ENCODE measurements around the gene RNPS1. TPM values are rescaled to one million over a fixed set of nuclear protein-coding genes. Genes with fewer than 3 reads are reported as not detected.
"Not testable (repeated sequence)": the region's sequence is repeated elsewhere in the genome, so short reads cannot be mapped to it uniquely, and the experiment has no call there.

Gene RNPS1
- total and polyA plus RNA-seq, 2 donors (not counting 3 experiments of a cell fraction or from before 2014, with no cell fraction given), result 206 to 209 TPM

GRCh38 chr16:2270070-2270462, 2.1 kb upstream of the RNPS1 start:
- FAIRE-seq, result no peak
- H3K9me1 ChIP-seq (replicated peaks; ENCODE audit: control insufficient read depth, extremely low read depth, insufficient read depth, low read length), result no peaks in the 10 kb centered on the region
- no peak overlapping the region for H3K27ac ChIP-seq (ENCODE audit: insufficient read depth, low read depth, low read length)
- peaks cover 27% of the 10 kb centered on the region for H3K79me2 ChIP-seq (ENCODE audit: control insufficient read depth, insufficient read depth, low read length)
- dilution Hi-C loops (cut with MboI; ENCODE audit: extremely low pct_ligation_motif_present, low sequenced_read_pairs), result no loop called here
- no peaks in the 10 kb centered on the region for H3K9me3 ChIP-seq (replicated peaks; ENCODE audit: control insufficient read depth, insufficient read depth, low read length)
- POLR2A ChIA-PET, result no interaction called here
- H2AFZ ChIP-seq (ENCODE audit: low read depth, low read length), result no peak overlapping the region
- H3K27me3 ChIP-seq (ENCODE audit: control insufficient read depth in 2 of 2, insufficient read depth in 2 of 2, low read length in 2 of 2), result no peaks in the 10 kb centered on the region
- CTCF ChIA-PET, result interaction anchor here (1.2 kb wide), 1 partner anchor 18 kb away, joined by 4 read pairs; the partner anchor contains the start of gene ECI1
- no peak for DNase-seq (ENCODE audit: low read depth, low spot score)
- intact Hi-C loops (cut with micrococcal nuclease), result no loop called here
- peaks cover 3% of the 10 kb centered on the region for H4K20me1 ChIP-seq (replicated peaks; ENCODE audit: control insufficient read depth, extremely low read depth, insufficient read depth, low read length)
- no peak overlapping the region for H3K9ac ChIP-seq (replicated peaks; ENCODE audit: extremely low read depth, insufficient read depth, low read length)
- H3K4me1 ChIP-seq (ENCODE audit: control insufficient read depth, extremely low read depth, insufficient read depth, low read length), result peaks cover 9% of the 10 kb centered on the region
- no peak overlapping the region for H3K4me3 ChIP-seq (replicated peaks in 1 of 3; ENCODE audit: insufficient read depth in 1 of 3, low read depth in 1 of 3, low read length in 3 of 3)
- BruUV-seq (replicated peaks), result no TSS peak
- H3K36me3 ChIP-seq (ENCODE audit: control insufficient read depth in 2 of 2, extremely low read depth in 1 of 2, insufficient read depth in 2 of 2, low read length in 2 of 2), result peaks cover 0 to 2% of the 10 kb centered on the region in 2 experiments
- TF ChIP-seq GATA2 (IDR thresholded peaks at IDR 0.05; ENCODE audit: insufficient read depth, insufficient read length, low read depth, low read length), result no peak
- no peak for TF ChIP-seq MYC (IDR thresholded peaks at IDR 0.05; ENCODE audit: low read depth, low read length)
- TF ChIP-seq POLR2AphosphoS5 (IDR thresholded peaks at IDR 0.05; ENCODE audit: insufficient read depth, low read depth, low read length), result no peak
- TF ChIP-seq POLR2A (IDR thresholded peaks at IDR 0.05; ENCODE audit: low read depth, low read length), result no peak
- TF ChIP-seq FOS (IDR thresholded peaks at IDR 0.05; ENCODE audit: borderline replicate concordance, insufficient read depth, low read length), result no peak
- no peak for TF ChIP-seq CTCF (IDR thresholded peaks at IDR 0.05; ENCODE audit: extremely low read depth in 1 of 2, insufficient read depth in 1 of 2, low read depth in 1 of 2, low read length in 2 of 2)
- TF ChIP-seq MAX (IDR thresholded peaks at IDR 0.05; ENCODE audit: insufficient read depth, insufficient read length), result no peak
- no peak for TF ChIP-seq EZH2 (IDR thresholded peaks at IDR 0.05; ENCODE audit: borderline replicate concordance, low read depth, low read length, severe bottlenecking)
- no peak for TF ChIP-seq JUN (IDR thresholded peaks at IDR 0.05; ENCODE audit: borderline replicate concordance, insufficient read depth, insufficient read length, low read depth)
- no peak overlapping the region for H3K4me2 ChIP-seq (ENCODE audit: insufficient read depth, low read length)

GRCh38 chr16:2267505-2267912, 417 bp downstream of the RNPS1 start:
- DNase-seq (ENCODE audit: low read depth, low spot score); BruUV-seq (replicated peaks); dilution Hi-C loops (cut with MboI; ENCODE audit: extremely low pct_ligation_motif_present, low sequenced_read_pairs); H3K9me3 ChIP-seq (replicated peaks; ENCODE audit: control insufficient read depth, insufficient read depth, low read length); H3K27me3 ChIP-seq (ENCODE audit: control insufficient read depth in 2 of 2, insufficient read depth in 2 of 2, low read length in 2 of 2); CTCF ChIA-PET; H3K9me1 ChIP-seq (replicated peaks; ENCODE audit: control insufficient read depth, extremely low read depth, insufficient read depth, low read length); POLR2A ChIA-PET; H3K4me1 ChIP-seq (ENCODE audit: control insufficient read depth, extremely low read depth, insufficient read depth, low read length); intact Hi-C loops (cut with micrococcal nuclease): not testable (repeated sequence)
- H3K9ac ChIP-seq (replicated peaks; ENCODE audit: extremely low read depth, insufficient read depth, low read length), result peak overlapping the region; percentile 90
- H4K20me1 ChIP-seq (replicated peaks; ENCODE audit: control insufficient read depth, extremely low read depth, insufficient read depth, low read length), result peaks cover 10% of the 10 kb centered on the region
- H3K27ac ChIP-seq (ENCODE audit: insufficient read depth, low read depth, low read length), result peak overlapping the region; percentile 78
- H2AFZ ChIP-seq (ENCODE audit: low read depth, low read length), result peak overlapping the region; percentile 98
- peaks cover 52% of the 10 kb centered on the region for H3K79me2 ChIP-seq (ENCODE audit: control insufficient read depth, insufficient read depth, low read length)
- peak overlapping the region; percentile 16 to 73 (median 44) for H3K4me3 ChIP-seq (replicated peaks in 1 of 3; ENCODE audit: insufficient read depth in 1 of 3, low read depth in 1 of 3, low read length in 3 of 3)
- H3K36me3 ChIP-seq (ENCODE audit: control insufficient read depth in 2 of 2, extremely low read depth in 1 of 2, insufficient read depth in 2 of 2, low read length in 2 of 2), result peaks cover 7 to 13% of the 10 kb centered on the region in 2 experiments
- FAIRE-seq, result peak; percentile 31
- peak overlapping the region; percentile 85 for H3K4me2 ChIP-seq (ENCODE audit: insufficient read depth, low read length)

GRCh38 chr16:2266887-2267286, 1.0 kb downstream of the RNPS1 start:
- POLR2A ChIA-PET; dilution Hi-C loops (cut with MboI; ENCODE audit: extremely low pct_ligation_motif_present, low sequenced_read_pairs); CTCF ChIA-PET: not testable (repeated sequence)

More at GRCh38 chr16:2266887-2267286, 1.0 kb downstream of the RNPS1 start:
- peak; percentile 90 for FAIRE-seq
- Histone ChIP-seq H3K27ac (ENCODE audit: insufficient read depth, low read depth, low read length) (peak overlapping the region; percentile 78), H4K20me1 (replicated peaks; ENCODE audit: control insufficient read depth, extremely low read depth, insufficient read depth, low read length) (peaks cover 10% of the 10 kb centered on the region), H3K9ac (replicated peaks; ENCODE audit: extremely low read depth, insufficient read depth, low read length) (peak overlapping the region; percentile 40), H3K79me2 (ENCODE audit: control insufficient read depth, insufficient read depth, low read length) (peaks cover 58% of the 10 kb centered on the region), H3K36me3 (ENCODE audit: control insufficient read depth in 2 of 2, extremely low read depth in 1 of 2, insufficient read depth in 2 of 2, low read length in 2 of 2) (peaks cover 13 to 19% of the 10 kb centered on the region in 2 experiments), H3K4me3 (replicated peaks in 1 of 3; ENCODE audit: insufficient read depth in 1 of 3, low read depth in 1 of 3, low read length in 3 of 3) (peak overlapping the region; percentile 16 to 73 (median 44)), H3K4me2 (ENCODE audit: insufficient read depth, low read length) (peak overlapping the region; percentile 85)
- H3K4me1 ChIP-seq (ENCODE audit: control insufficient read depth, extremely low read depth, insufficient read depth, low read length); intact Hi-C loops (cut with micrococcal nuclease); H3K9me3 ChIP-seq (replicated peaks; ENCODE audit: control insufficient read depth, insufficient read depth, low read length); H3K9me1 ChIP-seq (replicated peaks; ENCODE audit: control insufficient read depth, extremely low read depth, insufficient read depth, low read length); H3K27me3 ChIP-seq (ENCODE audit: control insufficient read depth in 2 of 2, insufficient read depth in 2 of 2, low read length in 2 of 2); H2AFZ ChIP-seq (ENCODE audit: low read depth, low read length): not testable (repeated sequence)
- BruUV-seq (replicated peaks), result TSS peak; percentile 29
- peak; percentile 7 for DNase-seq (ENCODE audit: low read depth, low spot score)

Data from endothelial cell of umbilical vein (primary cell).